ENCODE data around the gene GCK.

DNA sequence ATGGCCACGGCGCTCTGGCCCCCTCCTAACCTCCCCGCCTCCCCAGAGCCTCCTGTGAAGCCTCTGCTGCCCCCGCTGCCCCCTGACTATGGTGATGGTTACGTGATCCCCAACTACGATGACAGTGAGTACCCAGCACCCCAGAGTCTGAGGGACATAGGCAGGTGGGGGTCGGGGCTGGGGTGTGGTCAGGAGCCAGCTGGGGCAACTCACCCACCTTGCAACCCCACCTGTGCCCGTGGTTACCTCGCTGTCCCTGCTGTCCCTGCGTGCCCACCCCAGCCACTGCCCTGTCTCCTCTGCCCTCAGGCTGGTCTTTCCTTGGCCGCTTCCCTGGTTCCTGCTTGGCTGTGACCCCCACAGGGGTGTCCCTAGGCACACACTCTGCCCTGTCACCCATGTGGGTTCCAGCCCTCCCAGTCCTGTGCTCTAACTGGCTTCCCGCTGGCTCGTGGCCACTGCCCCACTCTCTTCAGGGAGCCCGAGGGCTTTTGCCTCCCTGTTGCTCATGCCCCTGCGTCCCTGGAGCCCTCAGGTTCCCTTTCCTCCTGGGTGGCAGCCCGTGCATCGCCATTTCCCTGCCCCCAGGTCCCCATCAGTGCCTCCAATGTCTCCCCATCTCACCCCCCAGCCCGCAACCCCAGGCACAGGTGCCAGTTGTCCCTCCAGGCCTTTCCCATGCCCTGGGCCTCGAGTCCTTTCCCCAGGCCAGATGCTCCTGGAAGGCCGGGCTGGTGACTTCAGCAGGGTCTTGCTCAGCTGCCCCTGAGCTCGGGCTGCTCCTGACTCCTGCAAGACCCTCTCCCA lies 81.1 kb downstream of the GCK start:
- TF ChIP-seq SIN3A (IDR thresholded peaks at IDR 0.05; ENCODE audit: borderline replicate concordance, insufficient read depth, low read length) (no peak), FOXP2 (optimal IDR thresholded peaks at IDR 0.05; ENCODE audit: borderline replicate concordance, extremely low read depth, extremely low read length, insufficient read depth) (no peak)
- TF ChIP-seq, protein P1, sequence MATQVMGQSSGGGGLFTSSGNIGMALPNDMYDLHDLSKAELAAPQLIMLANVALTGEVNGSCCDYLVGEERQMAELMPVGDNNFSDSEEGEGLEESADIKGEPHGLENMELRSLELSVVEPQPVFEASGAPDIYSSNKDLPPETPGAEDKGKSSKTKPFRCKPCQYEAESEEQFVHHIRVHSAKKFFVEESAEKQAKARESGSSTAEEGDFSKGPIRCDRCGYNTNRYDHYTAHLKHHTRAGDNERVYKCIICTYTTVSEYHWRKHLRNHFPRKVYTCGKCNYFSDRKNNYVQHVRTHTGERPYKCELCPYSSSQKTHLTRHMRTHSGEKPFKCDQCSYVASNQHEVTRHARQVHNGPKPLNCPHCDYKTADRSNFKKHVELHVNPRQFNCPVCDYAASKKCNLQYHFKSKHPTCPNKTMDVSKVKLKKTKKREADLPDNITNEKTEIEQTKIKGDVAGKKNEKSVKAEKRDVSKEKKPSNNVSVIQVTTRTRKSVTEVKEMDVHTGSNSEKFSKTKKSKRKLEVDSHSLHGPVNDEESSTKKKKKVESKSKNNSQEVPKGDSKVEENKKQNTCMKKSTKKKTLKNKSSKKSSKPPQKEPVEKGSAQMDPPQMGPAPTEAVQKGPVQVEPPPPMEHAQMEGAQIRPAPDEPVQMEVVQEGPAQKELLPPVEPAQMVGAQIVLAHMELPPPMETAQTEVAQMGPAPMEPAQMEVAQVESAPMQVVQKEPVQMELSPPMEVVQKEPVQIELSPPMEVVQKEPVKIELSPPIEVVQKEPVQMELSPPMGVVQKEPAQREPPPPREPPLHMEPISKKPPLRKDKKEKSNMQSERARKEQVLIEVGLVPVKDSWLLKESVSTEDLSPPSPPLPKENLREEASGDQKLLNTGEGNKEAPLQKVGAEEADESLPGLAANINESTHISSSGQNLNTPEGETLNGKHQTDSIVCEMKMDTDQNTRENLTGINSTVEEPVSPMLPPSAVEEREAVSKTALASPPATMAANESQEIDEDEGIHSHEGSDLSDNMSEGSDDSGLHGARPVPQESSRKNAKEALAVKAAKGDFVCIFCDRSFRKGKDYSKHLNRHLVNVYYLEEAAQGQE (IDR thresholded peaks at IDR 0.05; ENCODE audit: insufficient read depth in 1 of 2, low read depth in 2 of 2, low read length in 2 of 2) = no peak
